ENCODE data around the gene CLPX. TPM values are rescaled to one million over a fixed set of nuclear protein-coding genes. Genes with fewer than 3 reads are reported as not detected.
"Not testable (repeated sequence)": the region's sequence is repeated elsewhere in the genome, so short reads cannot be mapped to it uniquely, and the experiment has no call there.

CLPX gene
- total RNA-seq, 4 donors from 2014 or later = 42.2 to 61.9 (median 53.5) TPM

GRCh38 chr15:65146438-65146837, 38.7 kb downstream of the CLPX start:
- H3K36me3 ChIP-seq = peaks cover 0 to 37% (median 0%) of the 10 kb centered on the region in 3 donors
- no peak for TF ChIP-seq POLR2A (IDR thresholded peaks at IDR 0.05)
- no peak for TF ChIP-seq CTCF (IDR thresholded peaks at IDR 0.05)
- no peak overlapping the region for H3K27ac ChIP-seq
- no peaks in the 10 kb centered on the region for H3K27me3 ChIP-seq
- no peaks in the 10 kb centered on the region for H3K9me3 ChIP-seq
- H3K4me3 ChIP-seq = no peak overlapping the region
- H3K4me1 ChIP-seq = no peaks in the 10 kb centered on the region
- DNase-seq = no peak

GRCh38 chr15:65138631-65139030, 46.5 kb downstream of the CLPX start:
- H3K9me3 ChIP-seq, H3K36me3 ChIP-seq, H3K4me3 ChIP-seq, DNase-seq, H3K27me3 ChIP-seq, H3K4me1 ChIP-seq, H3K27ac ChIP-seq: not testable (repeated sequence)

- H3K27ac ChIP-seq = not testable (repeated sequence)
These were observed 47.2 kb downstream of the CLPX start for GRCh38 chr15:65137893-65138292.

GRCh38 chr15:65137089-65137488, 48.1 kb downstream of the CLPX start:
- H3K4me1 ChIP-seq = peaks cover 0 to 12% (median 2%) of the 10 kb centered on the region in 4 donors
- not testable (repeated sequence) for H3K9me3 ChIP-seq

More at GRCh38 chr15:65137893-65138292, 47.2 kb downstream of the CLPX start:
- not testable (repeated sequence) for H3K9me3 ChIP-seq, H3K4me1 ChIP-seq, H3K27me3 ChIP-seq, H3K4me3 ChIP-seq, H3K36me3 ChIP-seq, DNase-seq

GRCh38 chr15:65134538-65134937, 50.6 kb downstream of the CLPX start:
- no peaks in the 10 kb centered on the region for H3K9me3 ChIP-seq
- no peak for DNase-seq
- no peaks in the 10 kb centered on the region for H3K36me3 ChIP-seq
- H3K4me3 ChIP-seq = no peak overlapping the region
- no peak overlapping the region for H3K27ac ChIP-seq
- TF ChIP-seq POLR2A (IDR thresholded peaks at IDR 0.05) (no peak), CTCF (IDR thresholded peaks at IDR 0.05) (no peak)
- H3K4me1 ChIP-seq = peaks cover 0 to 19% (median 7%) of the 10 kb centered on the region in 4 donors
- H3K27me3 ChIP-seq = no peaks in the 10 kb centered on the region

More at GRCh38 chr15:65137089-65137488, 48.1 kb downstream of the CLPX start:
- H3K27ac ChIP-seq, H3K27me3 ChIP-seq, H3K36me3 ChIP-seq, H3K4me3 ChIP-seq, DNase-seq: not testable (repeated sequence)

GRCh38 chr15:65133548-65134200, 51.5 kb downstream of the CLPX start, which contains the start of gene PDCD7:
PDCD7 (minus strand) TSS chr15:65133808; CDS start chr15:65133781, 27 bp downstream.
- H3K36me3 ChIP-seq = peaks cover 0 to 7% (median 0%) of the 10 kb centered on the region in 3 donors
- H3K4me3 ChIP-seq = peak within 1 kb of the TSS; percentile 58 to 97 (median 80)
- peak within 1 kb of the TSS; percentile 84 to 88 (median 87) for H3K27ac ChIP-seq
- DNase-seq = peak; percentile 83 to 95 (median 94)
- peaks cover 0 to 19% (median 7%) of the 10 kb centered on the region in 4 donors for H3K4me1 ChIP-seq
- no peak for TF ChIP-seq CTCF (IDR thresholded peaks at IDR 0.05)
- TF ChIP-seq POLR2A (IDR thresholded peaks at IDR 0.05) = peak; percentile 42 to 65
- H3K9me3 ChIP-seq = no peaks in the 10 kb centered on the region
- no peaks in the 10 kb centered on the region for H3K27me3 ChIP-seq

- H3K4me3 ChIP-seq = peak overlapping the region; percentile 58 to 97 (median 80)
- H3K27ac ChIP-seq = peak overlapping the region; percentile 84 to 88 (median 87)
- no peaks in the 10 kb centered on the region for H3K27me3 ChIP-seq
- peaks cover 0 to 14% (median 0%) of the 10 kb centered on the region in 3 donors for H3K36me3 ChIP-seq
- no peaks in the 10 kb centered on the region for H3K9me3 ChIP-seq
- peak in 2 of 3 donors; percentile 48 to 76 for DNase-seq
- peaks cover 0 to 19% (median 7%) of the 10 kb centered on the region in 4 donors for H3K4me1 ChIP-seq
- peak in 2 of 6 experiments; percentile 13 to 22 for TF ChIP-seq CTCF (IDR thresholded peaks at IDR 0.05)
- TF ChIP-seq POLR2A (IDR thresholded peaks at IDR 0.05) = no peak
These were observed 52.1 kb downstream of the CLPX start for GRCh38 chr15:65132878-65133547.
